ENCODE results near the gene DOCK3. TPM values are rescaled to one million over a fixed set of nuclear protein-coding genes. Genes with fewer than 3 reads are reported as not detected.

The DOCK3 gene, protein sequence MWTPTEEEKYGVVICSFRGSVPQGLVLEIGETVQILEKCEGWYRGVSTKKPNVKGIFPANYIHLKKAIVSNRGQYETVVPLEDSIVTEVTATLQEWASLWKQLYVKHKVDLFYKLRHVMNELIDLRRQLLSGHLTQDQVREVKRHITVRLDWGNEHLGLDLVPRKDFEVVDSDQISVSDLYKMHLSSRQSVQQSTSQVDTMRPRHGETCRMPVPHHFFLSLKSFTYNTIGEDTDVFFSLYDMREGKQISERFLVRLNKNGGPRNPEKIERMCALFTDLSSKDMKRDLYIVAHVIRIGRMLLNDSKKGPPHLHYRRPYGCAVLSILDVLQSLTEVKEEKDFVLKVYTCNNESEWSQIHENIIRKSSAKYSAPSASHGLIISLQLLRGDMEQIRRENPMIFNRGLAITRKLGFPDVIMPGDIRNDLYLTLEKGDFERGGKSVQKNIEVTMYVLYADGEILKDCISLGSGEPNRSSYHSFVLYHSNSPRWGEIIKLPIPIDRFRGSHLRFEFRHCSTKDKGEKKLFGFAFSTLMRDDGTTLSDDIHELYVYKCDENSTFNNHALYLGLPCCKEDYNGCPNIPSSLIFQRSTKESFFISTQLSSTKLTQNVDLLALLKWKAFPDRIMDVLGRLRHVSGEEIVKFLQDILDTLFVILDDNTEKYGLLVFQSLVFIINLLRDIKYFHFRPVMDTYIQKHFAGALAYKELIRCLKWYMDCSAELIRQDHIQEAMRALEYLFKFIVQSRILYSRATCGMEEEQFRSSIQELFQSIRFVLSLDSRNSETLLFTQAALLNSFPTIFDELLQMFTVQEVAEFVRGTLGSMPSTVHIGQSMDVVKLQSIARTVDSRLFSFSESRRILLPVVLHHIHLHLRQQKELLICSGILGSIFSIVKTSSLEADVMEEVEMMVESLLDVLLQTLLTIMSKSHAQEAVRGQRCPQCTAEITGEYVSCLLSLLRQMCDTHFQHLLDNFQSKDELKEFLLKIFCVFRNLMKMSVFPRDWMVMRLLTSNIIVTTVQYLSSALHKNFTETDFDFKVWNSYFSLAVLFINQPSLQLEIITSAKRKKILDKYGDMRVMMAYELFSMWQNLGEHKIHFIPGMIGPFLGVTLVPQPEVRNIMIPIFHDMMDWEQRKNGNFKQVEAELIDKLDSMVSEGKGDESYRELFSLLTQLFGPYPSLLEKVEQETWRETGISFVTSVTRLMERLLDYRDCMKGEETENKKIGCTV (N-terminal part only)
- polyA plus RNA-seq (15.6 and 18.7 TPM in 2 replicates), polyA minus RNA-seq (43.6 and 49.9 TPM in 2 replicates)

DNA sequence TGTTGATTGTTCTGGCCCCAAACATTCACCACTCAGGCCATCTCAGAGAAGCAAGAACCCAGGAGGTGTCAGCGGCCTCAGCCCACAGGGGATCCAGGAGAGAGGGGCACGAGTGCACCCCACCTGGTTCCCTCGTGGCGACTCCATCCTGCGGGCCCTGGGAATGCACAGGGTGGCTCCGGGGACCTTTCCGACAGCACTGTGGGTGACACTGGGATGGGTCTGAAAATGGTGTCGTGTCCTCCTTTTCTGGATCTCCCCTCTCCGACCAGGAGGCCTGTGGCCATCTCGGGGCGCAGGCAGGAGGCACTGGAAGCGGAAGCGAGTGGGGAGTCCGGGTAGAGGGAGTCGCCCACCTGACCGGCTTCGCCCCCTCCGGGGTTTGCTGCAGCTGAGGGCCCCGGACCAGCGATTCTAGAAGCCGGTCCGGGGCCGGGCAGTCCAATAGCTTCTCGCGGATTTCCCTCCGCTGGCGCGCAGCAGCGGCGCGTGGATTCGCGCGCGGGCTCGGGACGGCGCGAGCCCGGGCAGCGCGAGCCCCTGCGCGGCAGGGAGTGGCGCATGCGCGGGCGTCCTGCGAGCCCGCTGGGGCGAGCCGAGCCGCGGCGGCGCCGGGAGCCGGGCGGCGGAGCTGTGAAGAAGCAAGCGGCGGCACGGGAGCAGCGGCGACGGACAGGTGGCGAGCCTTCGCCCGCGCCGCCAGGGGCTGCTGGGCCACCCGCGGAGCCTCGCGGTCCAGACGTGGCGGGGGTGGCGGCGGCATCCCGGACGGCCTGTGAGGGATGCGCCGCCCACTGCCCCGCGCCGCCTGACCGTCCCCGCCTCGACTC is at the start of gene DOCK3:
DOCK3 (plus strand) TSS at position 579 of the 830 bp plus-strand sequence. CDS start 337 bp downstream, outside the sequence.
- Histone ChIP-seq H3K9me3 (ENCODE audit: low read length) (no peaks in the 10 kb centered on the region), H2AFZ (ENCODE audit: low read depth, low read length) (peak within 1 kb of the TSS; percentile 27), H3K27ac (ENCODE audit: low read length) (peak within 1 kb of the TSS; percentile 58), H3K4me2 (ENCODE audit: low read length) (peak within 1 kb of the TSS; percentile 94), H3K9ac (ENCODE audit: low read length) (peak within 1 kb of the TSS; percentile 63), H3K4me3 (ENCODE audit: low read length) (peak within 1 kb of the TSS; percentile 68), H3F3A (ENCODE audit: insufficient read depth, low read length, poor library complexity, severe bottlenecking) (no peaks in the 10 kb centered on the region), H3K79me2 (replicated peaks; ENCODE audit: insufficient read depth, low read length) (peaks cover 25% of the 10 kb centered on the region), H3K36me3 (ENCODE audit: insufficient read depth, low read length) (no peaks in the 10 kb centered on the region), H3K27me3 (ENCODE audit: insufficient read depth, low read depth, low read length) (peaks cover 6% of the 10 kb centered on the region), H3K9me2 (ENCODE audit: insufficient read depth, low read length) (no peaks in the 10 kb centered on the region), H4K20me1 (ENCODE audit: insufficient read depth) (no peaks in the 10 kb centered on the region)
- TF ChIP-seq TAF1 (IDR thresholded peaks at IDR 0.05; ENCODE audit: low read depth) (no peak), RAD21 (conservative IDR thresholded peaks at IDR 0.05) (no peak), POLR2AphosphoS5 (IDR thresholded peaks at IDR 0.05) (peak; percentile 79), EZH2 (IDR thresholded peaks at IDR 0.05; ENCODE audit: borderline replicate concordance, insufficient read depth, low read length, poor library complexity, severe bottlenecking) (no peak)
- TF ChIP-seq, protein P1, sequence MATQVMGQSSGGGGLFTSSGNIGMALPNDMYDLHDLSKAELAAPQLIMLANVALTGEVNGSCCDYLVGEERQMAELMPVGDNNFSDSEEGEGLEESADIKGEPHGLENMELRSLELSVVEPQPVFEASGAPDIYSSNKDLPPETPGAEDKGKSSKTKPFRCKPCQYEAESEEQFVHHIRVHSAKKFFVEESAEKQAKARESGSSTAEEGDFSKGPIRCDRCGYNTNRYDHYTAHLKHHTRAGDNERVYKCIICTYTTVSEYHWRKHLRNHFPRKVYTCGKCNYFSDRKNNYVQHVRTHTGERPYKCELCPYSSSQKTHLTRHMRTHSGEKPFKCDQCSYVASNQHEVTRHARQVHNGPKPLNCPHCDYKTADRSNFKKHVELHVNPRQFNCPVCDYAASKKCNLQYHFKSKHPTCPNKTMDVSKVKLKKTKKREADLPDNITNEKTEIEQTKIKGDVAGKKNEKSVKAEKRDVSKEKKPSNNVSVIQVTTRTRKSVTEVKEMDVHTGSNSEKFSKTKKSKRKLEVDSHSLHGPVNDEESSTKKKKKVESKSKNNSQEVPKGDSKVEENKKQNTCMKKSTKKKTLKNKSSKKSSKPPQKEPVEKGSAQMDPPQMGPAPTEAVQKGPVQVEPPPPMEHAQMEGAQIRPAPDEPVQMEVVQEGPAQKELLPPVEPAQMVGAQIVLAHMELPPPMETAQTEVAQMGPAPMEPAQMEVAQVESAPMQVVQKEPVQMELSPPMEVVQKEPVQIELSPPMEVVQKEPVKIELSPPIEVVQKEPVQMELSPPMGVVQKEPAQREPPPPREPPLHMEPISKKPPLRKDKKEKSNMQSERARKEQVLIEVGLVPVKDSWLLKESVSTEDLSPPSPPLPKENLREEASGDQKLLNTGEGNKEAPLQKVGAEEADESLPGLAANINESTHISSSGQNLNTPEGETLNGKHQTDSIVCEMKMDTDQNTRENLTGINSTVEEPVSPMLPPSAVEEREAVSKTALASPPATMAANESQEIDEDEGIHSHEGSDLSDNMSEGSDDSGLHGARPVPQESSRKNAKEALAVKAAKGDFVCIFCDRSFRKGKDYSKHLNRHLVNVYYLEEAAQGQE (IDR thresholded peaks at IDR 0.05; ENCODE audit: borderline replicate concordance), result no peak

DNA sequence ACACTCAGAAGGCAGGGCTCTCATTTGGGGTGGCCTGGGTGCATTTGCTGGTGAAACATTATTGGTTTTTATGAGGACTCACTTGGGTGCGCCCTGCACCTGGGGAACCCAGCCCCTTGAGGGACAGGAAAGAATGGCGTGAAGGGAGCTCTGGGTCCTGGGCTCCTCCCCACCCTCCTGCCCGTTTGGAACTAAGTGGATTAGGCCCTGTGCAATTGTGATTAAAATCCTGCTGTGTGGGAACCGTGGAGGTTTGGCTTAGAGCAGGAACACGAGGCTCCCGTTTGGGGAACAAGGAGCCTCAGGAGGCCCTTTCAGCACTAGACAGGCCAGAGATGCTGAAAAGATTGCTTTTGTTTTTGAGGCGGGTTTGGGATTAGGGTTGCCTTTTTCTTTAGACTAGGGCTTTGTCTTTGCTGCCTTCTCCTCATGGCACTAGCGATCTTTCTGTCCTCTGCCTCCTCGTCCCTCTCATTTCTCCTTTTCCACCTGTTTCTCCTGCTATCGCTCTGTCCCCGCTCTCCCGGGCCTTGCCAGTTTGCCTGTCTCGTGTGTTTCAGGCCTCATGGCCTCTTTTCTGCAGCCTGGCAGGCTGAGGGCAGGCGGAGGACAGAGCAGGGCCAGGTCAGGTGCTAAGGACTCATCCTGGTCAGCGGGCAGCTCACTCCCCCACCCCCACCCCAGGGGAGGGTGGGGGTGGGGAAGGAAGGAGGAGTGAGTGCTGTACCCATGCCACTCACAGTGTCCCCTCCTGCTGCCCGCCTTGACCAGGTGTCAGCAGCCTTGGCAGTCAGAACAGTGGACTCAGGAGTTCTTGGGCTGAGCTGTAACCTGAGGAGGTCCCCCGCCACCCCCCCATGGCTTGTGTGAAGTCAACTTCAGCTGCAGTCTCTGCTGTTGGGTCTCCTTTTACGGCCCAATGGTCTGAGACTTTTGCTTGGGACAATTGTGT is 49.2 kb upstream of the DOCK3 start:
- no peak overlapping the region for H3K4me2 ChIP-seq (ENCODE audit: low read length)
- no peak overlapping the region for H3K4me3 ChIP-seq (ENCODE audit: low read length)
- no peaks in the 10 kb centered on the region for H3K36me3 ChIP-seq (ENCODE audit: insufficient read depth, low read length)
- no peaks in the 10 kb centered on the region for H3K27me3 ChIP-seq (ENCODE audit: insufficient read depth, low read depth, low read length)
- no peaks in the 10 kb centered on the region for H3K9me2 ChIP-seq (ENCODE audit: insufficient read depth, low read length)
- H3K9me3 ChIP-seq (ENCODE audit: low read length), result no peaks in the 10 kb centered on the region
- H4K20me1 ChIP-seq (ENCODE audit: insufficient read depth), result no peaks in the 10 kb centered on the region
- H3F3A ChIP-seq (ENCODE audit: insufficient read depth, low read length, poor library complexity, severe bottlenecking), result no peaks in the 10 kb centered on the region
- H2AFZ ChIP-seq (ENCODE audit: low read depth, low read length), result no peak overlapping the region
- no peak for TF ChIP-seq POLR2AphosphoS5 (IDR thresholded peaks at IDR 0.05)
- no peak for TF ChIP-seq EP300 (conservative IDR thresholded peaks at IDR 0.05; ENCODE audit: poor library complexity, severe bottlenecking)
- TF ChIP-seq, protein P1 (IDR thresholded peaks at IDR 0.05; ENCODE audit: borderline replicate concordance), result no peak
- TF ChIP-seq MXI1 (conservative IDR thresholded peaks at IDR 0.05; ENCODE audit: poor library complexity, severe bottlenecking), result no peak
- TF ChIP-seq EZH2 (IDR thresholded peaks at IDR 0.05; ENCODE audit: borderline replicate concordance, insufficient read depth, low read length, poor library complexity, severe bottlenecking), result no peak
- no peak for TF ChIP-seq SMC3 (conservative IDR thresholded peaks at IDR 0.05; ENCODE audit: poor library complexity)
- TF ChIP-seq RAD21 (conservative IDR thresholded peaks at IDR 0.05), result no peak
- TF ChIP-seq CTCF (IDR thresholded peaks at IDR 0.05; ENCODE audit: poor library complexity, severe bottlenecking), result no peak
- H3K9ac ChIP-seq (ENCODE audit: low read length), result no peak overlapping the region
- H3K79me2 ChIP-seq (replicated peaks; ENCODE audit: insufficient read depth, low read length), result no peaks in the 10 kb centered on the region
- H3K27ac ChIP-seq (ENCODE audit: low read length), result no peak overlapping the region

Data from neural cell (in vitro differentiated cells).